Stimulated activated CD4-positive, alpha-beta T cell treated with anti-CD3 and anti-CD28 coated beads, Interleukin-15, amount 100 ng/mL, for 1 hour (primary cell): Measurements from ENCODE around the gene PIH1D2.
"Not testable (repeated sequence)": the region's sequence is repeated elsewhere in the genome, so short reads cannot be mapped to it uniquely, and the experiment has no call there.

Experiments
- DNase-seq, 2 donors: peaks; one replicate each; pipeline ENCODE4 v3.0.0-alpha.2; 2020; ENCODE audit warnings: low read depth in 1 of 2, low spot score in 1 of 2

The PIH1D2 gene

GRCh38 chr11:112058103-112058502 lies 15.7 kb downstream of the PIH1D2 start:
- no peak for DNase-seq

GRCh38 chr11:112057170-112057569 lies 16.6 kb downstream of the PIH1D2 start:
- no peak for DNase-seq

GRCh38 chr11:112051768-112052167 lies 22.0 kb downstream of the PIH1D2 start:
- no peak for DNase-seq

GRCh38 chr11:112050721-112051120 lies 23.1 kb downstream of the PIH1D2 start:
- no peak for DNase-seq

- no peak for DNase-seq
Measured at GRCh38 chr11:112049777-112050176, 24.0 kb downstream of the PIH1D2 start.

GRCh38 chr11:112048256-112048655 lies 25.6 kb downstream of the PIH1D2 start:
- DNase-seq: not testable (repeated sequence)

- not testable (repeated sequence) for DNase-seq
Measured at GRCh38 chr11:112046647-112047046, 27.2 kb downstream of the PIH1D2 start.

GRCh38 chr11:112044961-112045360 lies 28.9 kb downstream of the PIH1D2 start:
- DNase-seq: no peak

- no peak for DNase-seq
Measured at GRCh38 chr11:112042961-112043304, 30.9 kb downstream of the PIH1D2 start.

- DNase-seq: no peak
Measured at GRCh38 chr11:112042161-112042960, 31.5 kb downstream of the PIH1D2 start.

GRCh38 chr11:112037527-112037926 lies 36.3 kb downstream of the PIH1D2 start:
- DNase-seq: no peak

- DNase-seq: no peak
Measured at GRCh38 chr11:112033902-112034301, 39.9 kb downstream of the PIH1D2 start.

- DNase-seq: no peak
Measured at GRCh38 chr11:112029460-112029859, 44.4 kb downstream of the PIH1D2 start.

GRCh38 chr11:112026784-112027410 lies 46.9 kb downstream of the PIH1D2 start:
- not testable (repeated sequence) for DNase-seq

GRCh38 chr11:112025707-112026106 lies 48.1 kb downstream of the PIH1D2 start:
- DNase-seq: no peak

- DNase-seq: peak; percentile 56 to 70
Measured at GRCh38 chr11:112024773-112025678, 48.8 kb downstream of the PIH1D2 start, which contains the start of gene DLAT. TSS of gene DLAT (plus strand) at chr11:112025408. CDS start at chr11:112025473, 65 bp downstream.

- no peak for DNase-seq
Measured at GRCh38 chr11:112024178-112024772, 49.5 kb downstream of the PIH1D2 start.

- no peak for DNase-seq
Measured at GRCh38 chr11:112023104-112023503, 50.7 kb downstream of the PIH1D2 start.

GRCh38 chr11:112019066-112019465 lies 54.8 kb downstream of the PIH1D2 start:
- no peak for DNase-seq
